DND-41 (cell line): Measurements from ENCODE around the gene SRPK2.
"Not testable (repeated sequence)": the region's sequence is repeated elsewhere in the genome, so short reads cannot be mapped to it uniquely, and the experiment has no call there.

Experiments used
- CTCF ChIP-seq: IDR thresholded peaks from 2 replicates; pipeline ENCODE4 v1.5.1; 2012; ENCODE audit warnings: borderline replicate concordance, low read length, moderate library complexity, mild to moderate bottlenecking; ENCODE audit not compliant: poor library complexity, severe bottlenecking; ENCODE audit errors: extremely low read depth
- EZH2 ChIP-seq: IDR thresholded peaks from 3 replicates; pipeline ENCODE4 v1.6.1; 2012; ENCODE audit warnings: borderline replicate concordance, low read depth, mild to moderate bottlenecking, moderate library complexity, low read length, inconsistent platforms; ENCODE audit not compliant: severe bottlenecking

- TF ChIP-seq CTCF, EZH2: not testable (repeated sequence)
These were observed 64.1 kb downstream of the SRPK2 start for GRCh38 chr7:105324606-105325005.
